ENCODE data around the gene CAMK2A. TPM values are rescaled to one million over a fixed set of nuclear protein-coding genes. Genes with fewer than 3 reads are reported as not detected.

Gene CAMK2A
- total and polyA plus RNA-seq, 2 of the 4 experiments (the other 2 are of a cell fraction), result 0.18 to 0.19 TPM

- Histone ChIP-seq H2BK20ac (ENCODE audit: low read depth, low read length) (no peak overlapping the region), H3K9ac (ENCODE audit: low read depth, low read length) (no peak overlapping the region), H2AK9ac (replicated peaks; ENCODE audit: low read depth, low read length, poor library complexity) (no peak overlapping the region), H3K14ac (replicated peaks; ENCODE audit: low read depth, low read length) (no peak overlapping the region), H3K9me1 (ENCODE audit: insufficient read depth, low read length) (no peaks in the 10 kb centered on the region; the same call in 1 of the 2 replicates), H4K8ac (ENCODE audit: low read depth in 2 of 2, low read length in 2 of 2) (no peak overlapping the region), H3K23ac (ENCODE audit: low read depth, low read length) (no peak overlapping the region), H4K5ac (ENCODE audit: low read depth, low read length) (no peak overlapping the region), H3K36me3 (ENCODE audit: control insufficient read depth, insufficient read depth, low read length) (no peaks in the 10 kb centered on the region), H2BK5ac (ENCODE audit: low read depth, low read length, poor library complexity, severe bottlenecking) (no peak overlapping the region), H3K4me2 (ENCODE audit: low read depth, low read length) (no peak overlapping the region), H3K4ac (ENCODE audit: low read depth, low read length) (no peak overlapping the region), H3K27me3 (ENCODE audit: control insufficient read depth, insufficient read depth, low read length) (peaks cover 9% of the 10 kb centered on the region), H3K4me3 (ENCODE audit: insufficient read depth, low read depth, low read length) (no peak overlapping the region), H3K18ac (ENCODE audit: low read depth, low read length) (no peak overlapping the region), H3K9me3 (ENCODE audit: control insufficient read depth, insufficient read depth, low read length) (no peaks in the 10 kb centered on the region), H2AK5ac (ENCODE audit: low read depth, low read length) (no peak overlapping the region), H3K56ac (ENCODE audit: extremely low read depth, insufficient read depth, low read length) (no peak overlapping the region), H2BK15ac (ENCODE audit: low read depth, low read length) (no peak overlapping the region), H2AFZ (replicated peaks; ENCODE audit: low read length, poor library complexity) (no peak overlapping the region), H3K4me1 (ENCODE audit: control insufficient read depth, insufficient read depth, low read length) (peaks cover 8% of the 10 kb centered on the region; the same call in 1 of the 2 replicates), H3K79me1 (ENCODE audit: low read depth in 1 of 2, low read length in 2 of 2) (no peaks in the 10 kb centered on the region), H2BK120ac (ENCODE audit: low read depth, low read length) (no peak overlapping the region), H4K91ac (ENCODE audit: insufficient read depth, low read depth, low read length) (no peak overlapping the region), H4K20me1 (ENCODE audit: insufficient read depth, low read length) (no peaks in the 10 kb centered on the region), H3K27ac (ENCODE audit: insufficient read depth, low read length) (no peak overlapping the region)
- ATAC-seq (ENCODE audit: low read depth), result no peak
- dilution Hi-C loops (cut with HindIII; ENCODE audit: low sequenced_read_pairs, unreplicated experiment), result no loop called here
- no TSS peak for BruUV-seq (replicated peaks)
- ChIA-PET CTCF (no interaction called here), POLR2A (ENCODE audit: unreplicated experiment) (no interaction called here)
- in situ Hi-C loops (cut with MboI; ENCODE audit: low sequenced_read_pairs), result no loop called here
- TF ChIP-seq NFE2L2 (IDR thresholded peaks at IDR 0.05; ENCODE audit: low read depth, low read length) (no peak), MXI1 (IDR thresholded peaks at IDR 0.05; ENCODE audit: borderline replicate concordance, low read depth, low read length) (no peak), RCOR1 (IDR thresholded peaks at IDR 0.05; ENCODE audit: insufficient replicate concordance, low read length) (no peak), USF2 (IDR thresholded peaks at IDR 0.05; ENCODE audit: low read depth, low read length) (no peak), BHLHE40 (IDR thresholded peaks at IDR 0.05; ENCODE audit: low read depth, low read length) (no peak), CEBPB (IDR thresholded peaks at IDR 0.05; ENCODE audit: low read depth, low read length) (no peak), CHD1 (IDR thresholded peaks at IDR 0.05; ENCODE audit: low read depth, low read length) (no peak), FOS (IDR thresholded peaks at IDR 0.05; ENCODE audit: low read depth, low read length) (no peak), ELK1 (IDR thresholded peaks at IDR 0.05; ENCODE audit: borderline replicate concordance, low read depth, low read length) (no peak), RAD21 (IDR thresholded peaks at IDR 0.05; ENCODE audit: low read length) (no peak), CTCF (conservative IDR thresholded peaks at IDR 0.05; ENCODE audit: low read depth, low read length) (no peak), MAFK (IDR thresholded peaks at IDR 0.05; ENCODE audit: low read depth, low read length) (no peak), POLR2A (IDR thresholded peaks at IDR 0.05; ENCODE audit: low read depth, low read length) (no peak), RFX5 (IDR thresholded peaks at IDR 0.05; ENCODE audit: low read depth, low read length) (no peak)
- DNase-seq, result no peak
- WGBS, 2 experiments (ENCODE audit: extremely low coverage in 2 of 2, insufficient read length in 1 of 2), result no CpG with 5 or more reads among the region's 4 CpGs
- intact Hi-C loops (cut with micrococcal nuclease), result no loop called here
Measured at GRCh38 chr5:150243590-150243989, 46.0 kb downstream of the CAMK2A start.

Measured in IMR-90 (cell line).